Activated CD4-positive, alpha-beta T cell treated with anti-CD3 and anti-CD28 coated beads for 48 hours (primary cell): ENCODE data around the gene NALF2.

Experiments
- DNase-seq: peaks from one replicate; pipeline ENCODE4 v3.0.0-alpha.2; 2020

NALF2 gene

GRCh38 chrX:69530306-69530705 is 26.2 kb downstream of the NALF2 start:
- DNase-seq = no peak

GRCh38 chrX:69531031-69531755 is 27.1 kb downstream of the NALF2 start:
- DNase-seq = no peak

- no peak for DNase-seq
Measured at GRCh38 chrX:69535661-69536060, 31.5 kb downstream of the NALF2 start.

GRCh38 chrX:69538321-69538876 is 34.3 kb downstream of the NALF2 start:
- DNase-seq = peak; percentile 82

GRCh38 chrX:69539437-69539836 is 35.3 kb downstream of the NALF2 start:
- no peak for DNase-seq

GRCh38 chrX:69541956-69542355 is 37.8 kb downstream of the NALF2 start:
- no peak for DNase-seq

- no peak for DNase-seq
Measured at GRCh38 chrX:69543572-69543971, 39.4 kb downstream of the NALF2 start.

GRCh38 chrX:69546417-69546816 is 42.3 kb downstream of the NALF2 start:
- DNase-seq = no peak

GRCh38 chrX:69546978-69547377 is 42.9 kb downstream of the NALF2 start:
- DNase-seq = no peak

- DNase-seq = no peak
Measured at GRCh38 chrX:69551421-69552009, 47.4 kb downstream of the NALF2 start.

GRCh38 chrX:69552512-69552911 is 48.4 kb downstream of the NALF2 start:
- no peak for DNase-seq
